Measurements from ENCODE around the gene CUX1.

CUX1 gene

GRCh38 chr7:102152672-102153598 lies 335.5 kb downstream of the CUX1 start:
- Histone ChIP-seq H3K9me3 (no peaks in the 10 kb centered on the region), H3K4me3 (ENCODE audit: low read depth, low read length) (no peak overlapping the region), H3K4me1 (peaks cover 9% of the 10 kb centered on the region), H3K27me3 (no peaks in the 10 kb centered on the region), H3K36me3 (peaks cover 8% of the 10 kb centered on the region)
- DNase-seq = no peak
- no peak for TF ChIP-seq CTCF (IDR thresholded peaks at IDR 0.05; ENCODE audit: low read depth, low read length)

- no peak for DNase-seq
- H3K27me3 ChIP-seq = no peaks in the 10 kb centered on the region
- TF ChIP-seq CTCF (IDR thresholded peaks at IDR 0.05; ENCODE audit: low read depth, low read length) = no peak
- H3K36me3 ChIP-seq = peaks cover 8% of the 10 kb centered on the region
- no peak overlapping the region for H3K4me3 ChIP-seq (ENCODE audit: low read depth, low read length)
- H3K4me1 ChIP-seq = peaks cover 9% of the 10 kb centered on the region
- no peaks in the 10 kb centered on the region for H3K9me3 ChIP-seq
Measured at GRCh38 chr7:102153599-102153946, 336.1 kb downstream of the CUX1 start.

- no peak overlapping the region for H3K4me3 ChIP-seq (ENCODE audit: low read depth, low read length)
- no peaks in the 10 kb centered on the region for H3K27me3 ChIP-seq
- TF ChIP-seq CTCF (IDR thresholded peaks at IDR 0.05; ENCODE audit: low read depth, low read length) = no peak
- DNase-seq = no peak
- H3K4me1 ChIP-seq = peaks cover 9% of the 10 kb centered on the region
- peaks cover 8% of the 10 kb centered on the region for H3K36me3 ChIP-seq
- no peaks in the 10 kb centered on the region for H3K9me3 ChIP-seq
Measured at GRCh38 chr7:102154425-102154824, 337.0 kb downstream of the CUX1 start.

GRCh38 chr7:102155821-102156441 lies 338.5 kb downstream of the CUX1 start:
- peak; percentile 48 for DNase-seq
- Histone ChIP-seq H3K4me3 (ENCODE audit: low read depth, low read length) (no peak overlapping the region), H3K27me3 (no peaks in the 10 kb centered on the region), H3K36me3 (peaks cover 8% of the 10 kb centered on the region), H3K4me1 (peaks cover 9% of the 10 kb centered on the region), H3K9me3 (no peaks in the 10 kb centered on the region)
- TF ChIP-seq CTCF (IDR thresholded peaks at IDR 0.05; ENCODE audit: low read depth, low read length) = no peak

- DNase-seq = no peak
- Histone ChIP-seq H3K9me3 (no peaks in the 10 kb centered on the region), H3K4me3 (ENCODE audit: low read depth, low read length) (no peak overlapping the region), H3K27me3 (no peaks in the 10 kb centered on the region), H3K4me1 (peaks cover 9% of the 10 kb centered on the region), H3K36me3 (peaks cover 8% of the 10 kb centered on the region)
- TF ChIP-seq CTCF (IDR thresholded peaks at IDR 0.05; ENCODE audit: low read depth, low read length) = no peak
Measured at GRCh38 chr7:102156867-102157266, 339.4 kb downstream of the CUX1 start.

GRCh38 chr7:102165136-102165535 lies 347.7 kb downstream of the CUX1 start:
- no peaks in the 10 kb centered on the region for H3K27me3 ChIP-seq
- H3K36me3 ChIP-seq = no peaks in the 10 kb centered on the region; the same call in 1 of the 2 replicates
- TF ChIP-seq CTCF (IDR thresholded peaks at IDR 0.05; ENCODE audit: low read depth, low read length) = no peak
- H3K4me1 ChIP-seq = no peaks in the 10 kb centered on the region
- no peak for DNase-seq
- no peaks in the 10 kb centered on the region for H3K9me3 ChIP-seq
- no peak overlapping the region for H3K4me3 ChIP-seq (ENCODE audit: low read depth, low read length)

All from BE2C (cell line).